Fibroblast of lung (primary cell): Measurements from ENCODE around the gene SERGEF. TPM values are rescaled to one million over a fixed set of nuclear protein-coding genes. Genes with fewer than 3 reads are reported as not detected.

Experiments used
- DNase-seq, 2 donors: peaks; one replicate each; pipeline versions ENCODE4 v3.0.0 to v3.0.0-alpha.2; 2010; ENCODE audit warnings: low read depth in 2 of 2
- H2AFZ ChIP-seq: 2 replicates; pipeline ENCODE4 v1.5.1; 2012; ENCODE audit warnings: low read length, control low read depth, inconsistent platforms
- H3K27ac ChIP-seq: 2 replicates; pipeline ENCODE4 v1.5.1; 2011; ENCODE audit warnings: low read length, control low read depth; ENCODE audit not compliant: insufficient read depth
- H3K27me3 ChIP-seq: 2 replicates; pipeline ENCODE4 v1.5.1; 2011; ENCODE audit warnings: mild to moderate bottlenecking, low read length; ENCODE audit not compliant: control insufficient read depth, insufficient read depth
- H3K36me3 ChIP-seq: 2 replicates; pipeline ENCODE4 v1.5.1; 2011; ENCODE audit warnings: low read length; ENCODE audit not compliant: control insufficient read depth, insufficient read depth
- H3K4me1 ChIP-seq: 2 replicates; pipeline ENCODE4 v1.5.1; 2011; ENCODE audit warnings: low read length; ENCODE audit not compliant: control insufficient read depth, insufficient read depth; ENCODE audit errors: extremely low read depth
- H3K4me2 ChIP-seq: 2 replicates; pipeline ENCODE4 v1.5.1; 2011; ENCODE audit warnings: low read length, control low read depth; ENCODE audit not compliant: insufficient read depth; ENCODE audit errors: extremely low read depth
- H3K4me3 ChIP-seq, 4 experiments: fragments of 200-600 bp in 1 of 4; sonication (generic) in 1 of 4; replicated peaks in 1 of 4; 2 replicates each; pipeline ENCODE4 v1.5.1; 2011 to 2016; ENCODE audit warnings: low read length in 4 of 4, low read depth in 3 of 4, mild to moderate bottlenecking in 3 of 4, control low read depth in 2 of 4, inconsistent platforms in 1 of 4, mixed read lengths in 1 of 4; ENCODE audit not compliant: insufficient read depth in 1 of 4; ENCODE audit errors: control extremely low read depth in 1 of 4
- H3K79me2 ChIP-seq: 2 replicates; pipeline ENCODE4 v1.5.1; 2012; ENCODE audit warnings: mild to moderate bottlenecking, low read length, inconsistent platforms; ENCODE audit not compliant: control insufficient read depth, insufficient read depth
- H3K9ac ChIP-seq: 2 replicates; pipeline ENCODE4 v1.5.1; 2011; ENCODE audit warnings: mild to moderate bottlenecking, low read length, control low read depth; ENCODE audit not compliant: insufficient read depth
- H3K9me3 ChIP-seq: 2 replicates; pipeline ENCODE4 v1.5.1; 2012; ENCODE audit warnings: low read depth, low read length; ENCODE audit not compliant: control insufficient read depth, insufficient read depth
- H4K20me1 ChIP-seq: 2 replicates; pipeline ENCODE4 v1.5.1; 2011; ENCODE audit warnings: low read length; ENCODE audit not compliant: control insufficient read depth, insufficient read depth; ENCODE audit errors: extremely low read depth
- EZH2 ChIP-seq: IDR thresholded peaks from 2 replicates; pipeline ENCODE4 v1.5.1; 2012; ENCODE audit warnings: low read length, control low read depth, mild to moderate bottlenecking; ENCODE audit errors: missing control alignments
- polyA plus RNA-seq, 2 donors: library from polyadenylated mRNA; depleted of rRNA in 1 of 2; stranded (reverse) in 1 of 2; unstranded in 1 of 2; fragments of >200 nt; gene quantifications; 2 replicates each; pipeline ENCODE4 v1.2.1, GENCODE V29; 2011 to 2012; ENCODE audit warnings: missing spikeins in 1 of 2
- total RNA-seq: library from RNA; depleted of rRNA; stranded (reverse); fragments of >200 nt; gene quantifications from 2 replicates; pipeline ENCODE4 v1.2.1, GENCODE V29; 2014
- TF ChIP-seq, protein P1 (sequence below), 2 donors: IDR thresholded peaks in 1 of 2; conservative IDR thresholded peaks in 1 of 2; 1 replicate in 1 of 2; 2 replicates in 1 of 2; pipeline ENCODE4 v1.5.1; 2011 to 2012; ENCODE audit warnings: low read length in 2 of 2, control low read depth in 1 of 2, inconsistent platforms in 1 of 2, low read depth in 1 of 2, mild to moderate bottlenecking in 1 of 2

The SERGEF gene
- total and polyA plus RNA-seq, 2 donors (not counting 1 experiment from before 2014, with no cell fraction given) = 14.5 to 38.5 TPM

DNA sequence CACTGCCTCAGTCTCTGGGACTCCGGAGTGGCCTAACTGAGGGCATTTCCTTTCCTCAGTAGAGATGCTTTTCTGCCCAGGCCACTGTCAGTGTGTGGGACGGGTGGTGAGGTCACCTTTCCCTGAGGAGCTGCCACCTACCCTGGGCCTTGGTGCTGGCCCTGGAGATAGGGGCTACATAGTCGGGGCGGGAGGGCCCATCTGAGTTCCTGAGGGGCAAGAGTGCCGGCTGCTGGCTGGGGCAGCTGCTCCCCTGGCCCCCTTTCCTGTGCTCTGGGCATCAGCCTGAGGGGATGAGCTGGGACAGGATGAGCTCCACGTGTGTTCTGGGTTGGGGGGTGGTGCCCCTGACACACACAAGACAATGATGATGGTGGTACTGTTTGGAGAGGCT is 272.9 kb downstream of the SERGEF start:
- TF ChIP-seq, protein P1, sequence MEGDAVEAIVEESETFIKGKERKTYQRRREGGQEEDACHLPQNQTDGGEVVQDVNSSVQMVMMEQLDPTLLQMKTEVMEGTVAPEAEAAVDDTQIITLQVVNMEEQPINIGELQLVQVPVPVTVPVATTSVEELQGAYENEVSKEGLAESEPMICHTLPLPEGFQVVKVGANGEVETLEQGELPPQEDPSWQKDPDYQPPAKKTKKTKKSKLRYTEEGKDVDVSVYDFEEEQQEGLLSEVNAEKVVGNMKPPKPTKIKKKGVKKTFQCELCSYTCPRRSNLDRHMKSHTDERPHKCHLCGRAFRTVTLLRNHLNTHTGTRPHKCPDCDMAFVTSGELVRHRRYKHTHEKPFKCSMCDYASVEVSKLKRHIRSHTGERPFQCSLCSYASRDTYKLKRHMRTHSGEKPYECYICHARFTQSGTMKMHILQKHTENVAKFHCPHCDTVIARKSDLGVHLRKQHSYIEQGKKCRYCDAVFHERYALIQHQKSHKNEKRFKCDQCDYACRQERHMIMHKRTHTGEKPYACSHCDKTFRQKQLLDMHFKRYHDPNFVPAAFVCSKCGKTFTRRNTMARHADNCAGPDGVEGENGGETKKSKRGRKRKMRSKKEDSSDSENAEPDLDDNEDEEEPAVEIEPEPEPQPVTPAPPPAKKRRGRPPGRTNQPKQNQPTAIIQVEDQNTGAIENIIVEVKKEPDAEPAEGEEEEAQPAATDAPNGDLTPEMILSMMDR (conservative IDR thresholded peaks at IDR 0.05 in 1 of 2, IDR thresholded peaks at IDR 0.05 in 1 of 2; ENCODE audit: low read depth in 1 of 2, low read length in 2 of 2) = no peak
- no peak for TF ChIP-seq EZH2
- no peaks in the 10 kb centered on the region for H3K9me3 ChIP-seq

DNA sequence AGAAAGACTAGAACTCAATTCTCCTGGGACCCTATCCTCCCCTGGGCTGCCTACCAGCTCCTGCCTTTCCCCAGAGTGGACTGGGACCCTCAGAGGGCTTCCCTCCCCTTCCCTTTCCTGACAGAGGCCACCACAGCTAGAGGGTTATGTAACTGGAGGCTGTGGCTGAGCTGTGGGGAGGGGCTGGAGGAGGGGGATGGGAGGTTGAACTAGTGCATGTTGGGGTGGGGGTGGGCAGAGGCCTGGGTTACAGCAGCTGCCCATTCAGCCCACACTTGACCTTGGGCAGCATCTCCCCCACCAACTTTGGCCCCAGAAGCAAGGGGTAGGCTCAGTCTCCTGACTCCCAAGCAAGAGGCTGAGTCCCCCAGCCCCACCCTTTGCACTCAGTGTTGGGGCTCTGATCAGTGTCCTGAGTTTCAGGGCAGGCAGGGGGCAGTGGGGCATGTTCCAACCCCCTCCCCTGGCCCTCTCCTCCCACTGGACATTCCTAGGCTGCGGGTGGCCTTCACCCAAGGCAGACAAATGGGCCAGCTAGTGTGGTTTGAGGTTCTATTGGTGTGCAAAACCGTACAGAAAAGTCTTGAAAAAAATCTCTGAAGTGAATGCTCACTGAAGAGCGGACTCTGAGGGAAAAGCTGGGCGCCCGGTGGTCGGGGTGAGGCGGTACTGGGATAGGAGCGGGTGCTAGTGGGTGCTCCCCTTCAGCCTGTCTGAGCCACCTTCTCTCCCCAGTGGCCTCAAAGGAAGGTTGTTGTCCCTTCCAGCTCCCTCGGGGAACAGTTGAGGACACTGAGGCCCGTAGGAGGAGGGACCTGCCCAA is 274.5 kb downstream of the SERGEF start:
- no peak overlapping the region for H2AFZ ChIP-seq
- DNase-seq = no peak
- no peaks in the 10 kb centered on the region for H4K20me1 ChIP-seq
- H3K27me3 ChIP-seq = peaks cover 32% of the 10 kb centered on the region
- no peak for TF ChIP-seq EZH2
- TF ChIP-seq, protein P1 (conservative IDR thresholded peaks at IDR 0.05 in 1 of 2, IDR thresholded peaks at IDR 0.05 in 1 of 2; ENCODE audit: low read depth in 1 of 2, low read length in 2 of 2) = no peak
- no peaks in the 10 kb centered on the region for H3K4me1 ChIP-seq
- no peak overlapping the region for H3K4me3 ChIP-seq
- no peak overlapping the region for H3K4me2 ChIP-seq
- H3K9me3 ChIP-seq = no peaks in the 10 kb centered on the region
- H3K9ac ChIP-seq = no peak overlapping the region
- no peaks in the 10 kb centered on the region for H3K36me3 ChIP-seq
- H3K79me2 ChIP-seq = no peaks in the 10 kb centered on the region
- no peak overlapping the region for H3K27ac ChIP-seq

More for the DNA sequence above, 272.9 kb downstream of the SERGEF start:
- H3K27me3 ChIP-seq = peaks cover 24% of the 10 kb centered on the region
- no peak overlapping the region for H3K27ac ChIP-seq
- no peaks in the 10 kb centered on the region for H3K79me2 ChIP-seq
- H3K4me2 ChIP-seq = no peak overlapping the region
- H4K20me1 ChIP-seq = no peaks in the 10 kb centered on the region
- no peak overlapping the region for H3K9ac ChIP-seq
- H3K4me3 ChIP-seq = no peak overlapping the region
- H3K4me1 ChIP-seq = no peaks in the 10 kb centered on the region
- DNase-seq = no peak
- H2AFZ ChIP-seq = no peak overlapping the region
- H3K36me3 ChIP-seq = no peaks in the 10 kb centered on the region

Other genes with a start within 250 kb of the SERGEF start
- gene TPH1, start 33.2 kb upstream of the SERGEF start, total RNA-seq = under 0.01 TPM in 1 of 2 replicates, not detected in the other
- gene TPH1, start 33.2 kb upstream of the SERGEF start, polyA plus RNA-seq = 0.06 and 0.16 TPM in 2 replicates
- 17.7 and 20.0 TPM in 2 replicates for gene SAAL1, start 93.0 kb upstream of the SERGEF start, total RNA-seq
- gene SAAL1, start 93.0 kb upstream of the SERGEF start, polyA plus RNA-seq = 15.0 and 16.4 TPM in 2 replicates
- not detected in 2 replicates for gene MRGPRX3, start 119.5 kb upstream of the SERGEF start, total RNA-seq
- gene MRGPRX3, start 119.5 kb upstream of the SERGEF start, polyA plus RNA-seq = not detected in 2 replicates
- gene MRGPRX4, start 159.8 kb upstream of the SERGEF start, total RNA-seq = not detected in 2 replicates
- gene MRGPRX4, start 159.8 kb upstream of the SERGEF start, polyA plus RNA-seq = not detected in 2 replicates
- gene SAA4, start 223.8 kb upstream of the SERGEF start, total RNA-seq = not detected in 2 replicates
- not detected in 2 replicates for gene SAA4, start 223.8 kb upstream of the SERGEF start, polyA plus RNA-seq
- not detected in 2 replicates for gene SAA2, start 235.6 kb upstream of the SERGEF start, total RNA-seq
- gene SAA2, start 235.6 kb upstream of the SERGEF start, polyA plus RNA-seq = not detected in 2 replicates